IPS-18a (cell line): ENCODE measurements around the gene TM9SF4.

ENCODE experiments used
- H3K27ac ChIP-seq: one replicate; pipeline ENCODE4 v1.5.1; 2013; ENCODE audit warnings: low read length
- H3K27me3 ChIP-seq: one replicate; pipeline ENCODE4 v1.6.1; 2013; ENCODE audit warnings: mild to moderate bottlenecking, low read length; ENCODE audit not compliant: control insufficient read depth, insufficient read depth
- H3K36me3 ChIP-seq: one replicate; pipeline ENCODE4 v1.6.1; 2013; ENCODE audit warnings: low read depth, low read length; ENCODE audit not compliant: control insufficient read depth
- H3K4me1 ChIP-seq: one replicate; pipeline ENCODE4 v1.6.1; 2013; ENCODE audit warnings: low read depth, low read length; ENCODE audit not compliant: control insufficient read depth
- H3K4me3 ChIP-seq: one replicate; pipeline ENCODE4 v1.5.1; 2013; ENCODE audit warnings: low read length
- H3K9ac ChIP-seq: one replicate; pipeline ENCODE4 v1.6.1; 2013; ENCODE audit warnings: mild to moderate bottlenecking, low read length, moderate library complexity
- H3K9me3 ChIP-seq: one replicate; pipeline ENCODE4 v1.6.1; 2013; ENCODE audit warnings: low read depth, low read length; ENCODE audit not compliant: control insufficient read depth

The TM9SF4 gene

GRCh38 chr20:32149566-32150170, 40.2 kb downstream of the TM9SF4 start:
- Histone ChIP-seq H3K27ac (no peak overlapping the region), H3K4me3 (no peak overlapping the region), H3K9ac (no peak overlapping the region), H3K9me3 (no peaks in the 10 kb centered on the region), H3K4me1 (no peaks in the 10 kb centered on the region), H3K27me3 (no peaks in the 10 kb centered on the region), H3K36me3 (peaks cover 77% of the 10 kb centered on the region)

DNA sequence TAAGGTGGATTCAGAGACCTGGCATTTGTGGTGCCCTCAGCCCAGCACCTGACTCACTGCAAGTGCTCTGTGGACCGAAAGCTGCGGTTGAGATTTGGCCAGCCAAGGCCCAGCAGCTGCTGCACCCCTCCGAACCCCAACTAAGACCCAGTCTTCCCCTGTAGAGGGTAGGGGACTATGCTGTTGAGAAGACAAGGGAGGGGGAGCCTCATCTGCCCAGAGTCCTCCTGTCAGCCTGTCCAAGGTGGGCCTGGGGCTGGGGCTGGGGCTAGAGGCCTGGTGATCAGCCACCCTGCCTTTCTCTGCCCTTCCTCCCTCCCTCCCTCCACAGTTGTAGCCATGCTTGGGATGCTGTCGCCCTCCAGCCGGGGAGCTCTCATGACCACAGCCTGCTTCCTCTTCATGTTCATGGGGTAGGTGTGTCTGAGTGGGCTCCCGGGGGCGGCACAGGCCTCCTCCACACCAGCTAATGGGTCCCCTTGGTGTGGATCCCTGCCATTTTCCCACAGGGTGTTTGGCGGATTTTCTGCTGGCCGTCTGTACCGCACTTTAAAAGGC, 40.9 kb downstream of the TM9SF4 start:
- no peaks in the 10 kb centered on the region for H3K4me1 ChIP-seq
- H3K27me3 ChIP-seq, result no peaks in the 10 kb centered on the region
- no peak overlapping the region for H3K27ac ChIP-seq
- H3K9ac ChIP-seq, result no peak overlapping the region
- H3K4me3 ChIP-seq, result no peak overlapping the region
- peaks cover 70% of the 10 kb centered on the region for H3K36me3 ChIP-seq
- H3K9me3 ChIP-seq, result no peaks in the 10 kb centered on the region

DNA sequence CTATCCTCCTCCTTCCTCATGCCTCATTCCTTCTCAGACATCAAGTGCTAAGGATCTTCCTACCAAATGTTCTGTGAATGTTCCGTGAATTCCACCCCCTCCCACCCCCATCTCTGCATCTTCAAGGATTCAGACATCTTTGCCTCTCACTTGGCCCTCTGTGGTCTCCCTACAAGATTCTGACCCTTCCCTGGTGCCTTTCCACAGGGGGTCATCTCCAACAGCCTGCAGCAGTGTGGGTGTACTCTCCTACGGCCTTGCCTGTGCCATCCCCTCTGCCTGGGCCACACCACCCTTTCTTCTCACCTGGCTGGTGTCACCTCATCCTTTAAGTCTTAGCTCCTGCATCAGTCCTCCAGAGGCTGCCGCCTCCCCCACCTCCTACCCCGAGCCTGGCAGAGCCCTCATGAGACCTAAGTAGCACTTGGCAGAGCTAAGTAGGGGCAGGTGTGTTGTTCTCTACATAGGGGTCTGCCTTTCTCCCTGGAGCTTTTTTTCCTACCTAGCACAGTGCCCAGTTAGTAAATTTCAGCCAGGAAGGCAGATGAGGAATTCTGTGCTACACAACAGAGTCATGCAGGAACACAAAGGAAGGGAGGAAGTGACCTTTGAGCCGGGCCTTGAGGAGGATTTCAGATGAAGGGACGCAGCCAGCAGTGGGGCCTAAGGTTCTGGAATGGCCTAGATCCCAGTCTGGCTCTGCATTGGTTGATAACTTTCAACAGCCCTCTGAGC, 43.1 kb downstream of the TM9SF4 start:
- Histone ChIP-seq H3K4me1 (no peaks in the 10 kb centered on the region), H3K27ac (no peak overlapping the region), H3K27me3 (no peaks in the 10 kb centered on the region), H3K9me3 (no peaks in the 10 kb centered on the region), H3K9ac (no peak overlapping the region), H3K36me3 (peaks cover 52% of the 10 kb centered on the region), H3K4me3 (no peak overlapping the region)

DNA sequence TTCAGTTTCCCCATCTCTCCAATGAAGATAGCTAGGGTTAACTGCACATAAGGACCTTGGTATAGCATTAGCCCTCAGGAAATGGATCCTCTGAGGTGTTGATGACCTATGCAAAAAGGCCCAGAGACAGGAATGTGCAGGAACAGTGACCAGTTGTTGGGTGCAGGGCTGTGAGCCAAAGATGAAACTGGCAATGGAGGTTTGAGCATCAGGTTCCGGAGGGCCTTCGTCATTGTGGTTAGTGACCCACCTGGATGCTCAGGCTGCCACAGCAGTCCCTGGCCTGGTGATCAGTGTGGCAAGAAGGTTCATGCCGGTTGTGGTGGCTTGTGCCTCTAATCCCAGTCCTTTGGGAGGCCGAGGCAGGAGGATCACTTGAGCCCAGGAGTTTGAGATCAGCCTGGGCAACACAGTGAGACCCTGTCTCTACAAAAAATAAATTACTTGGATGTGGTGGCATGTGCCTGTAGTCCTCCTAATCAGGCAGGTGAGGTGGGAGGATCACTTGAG, 43.7 kb downstream of the TM9SF4 start:
- Histone ChIP-seq H3K27me3 (no peaks in the 10 kb centered on the region), H3K27ac (no peak overlapping the region), H3K36me3 (peaks cover 53% of the 10 kb centered on the region), H3K4me3 (no peak overlapping the region), H3K9me3 (no peaks in the 10 kb centered on the region), H3K9ac (no peak overlapping the region), H3K4me1 (no peaks in the 10 kb centered on the region)

DNA sequence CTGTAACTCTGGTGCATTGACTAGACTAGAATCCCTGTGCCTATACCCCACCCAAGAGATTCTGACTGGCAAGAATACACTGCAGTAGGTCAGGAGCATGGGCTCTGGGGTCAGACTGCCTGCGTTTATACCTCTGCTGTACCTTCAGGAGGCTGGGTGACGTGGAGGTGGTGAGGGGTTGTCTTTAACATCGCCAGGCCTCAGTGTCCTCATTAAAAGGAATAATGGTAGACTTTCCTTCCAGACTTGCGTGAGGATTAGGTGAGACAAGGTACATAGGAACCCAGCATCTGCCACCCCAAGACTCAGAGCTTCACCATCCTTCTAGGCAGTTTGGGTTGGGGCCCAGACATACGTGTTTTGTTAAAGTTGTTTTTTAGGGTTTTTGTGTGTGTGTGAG, 44.3 kb downstream of the TM9SF4 start:
- Histone ChIP-seq H3K9ac (no peak overlapping the region), H3K36me3 (peaks cover 55% of the 10 kb centered on the region), H3K9me3 (no peaks in the 10 kb centered on the region), H3K27ac (no peak overlapping the region), H3K27me3 (no peaks in the 10 kb centered on the region), H3K4me3 (no peak overlapping the region), H3K4me1 (no peaks in the 10 kb centered on the region)

- H3K4me3 ChIP-seq, result no peak overlapping the region
- peaks cover 55% of the 10 kb centered on the region for H3K36me3 ChIP-seq
- H3K9ac ChIP-seq, result no peak overlapping the region
- no peaks in the 10 kb centered on the region for H3K27me3 ChIP-seq
- H3K4me1 ChIP-seq, result no peaks in the 10 kb centered on the region
- H3K9me3 ChIP-seq, result no peaks in the 10 kb centered on the region
- H3K27ac ChIP-seq, result no peak overlapping the region
Measured at GRCh38 chr20:32155017-32155981, 45.8 kb downstream of the TM9SF4 start.

- Histone ChIP-seq H3K4me3 (no peak overlapping the region), H3K4me1 (no peaks in the 10 kb centered on the region), H3K27ac (no peak overlapping the region), H3K36me3 (peaks cover 55% of the 10 kb centered on the region), H3K9ac (no peak overlapping the region), H3K9me3 (no peaks in the 10 kb centered on the region), H3K27me3 (no peaks in the 10 kb centered on the region)
Measured at GRCh38 chr20:32157611-32158010, 48.1 kb downstream of the TM9SF4 start.

GRCh38 chr20:32158351-32158750, 48.8 kb downstream of the TM9SF4 start:
- Histone ChIP-seq H3K9ac (no peak overlapping the region), H3K27me3 (no peaks in the 10 kb centered on the region), H3K27ac (no peak overlapping the region), H3K4me1 (no peaks in the 10 kb centered on the region), H3K36me3 (peaks cover 47% of the 10 kb centered on the region), H3K4me3 (no peak overlapping the region), H3K9me3 (no peaks in the 10 kb centered on the region)

DNA sequence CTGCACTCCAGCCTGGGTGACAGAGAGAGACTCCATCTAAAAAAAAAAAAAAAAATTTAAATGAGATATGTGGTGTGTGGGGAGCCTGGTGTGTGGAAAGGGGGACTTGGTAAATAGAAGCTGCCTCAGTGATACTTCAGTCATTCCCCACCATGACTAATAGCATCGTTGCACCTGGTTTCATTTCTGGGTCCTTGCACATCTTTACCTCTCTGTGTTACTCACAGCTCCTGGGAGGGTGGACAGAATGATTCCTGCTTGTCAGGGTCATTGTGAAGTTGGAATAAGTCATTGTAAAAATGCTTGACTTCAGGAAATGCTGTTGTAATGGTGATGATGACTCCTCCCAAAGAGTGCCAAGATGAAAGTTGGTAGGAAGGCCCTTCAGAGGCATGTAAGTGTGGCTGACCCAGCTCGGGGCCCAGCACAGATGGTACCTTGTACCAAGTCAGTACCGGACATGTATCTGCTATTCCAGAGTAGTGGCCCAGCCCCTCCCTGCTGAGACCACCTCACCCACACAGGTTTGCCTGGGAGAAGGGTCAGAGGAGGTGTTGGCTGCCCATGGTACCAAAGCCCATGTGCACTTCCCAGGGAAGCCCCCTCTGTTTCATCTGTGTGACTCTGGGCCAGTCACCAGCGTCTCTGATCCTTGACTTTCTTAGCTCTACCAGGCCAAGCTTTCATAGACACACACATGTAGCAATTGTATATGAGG, 49.6 kb downstream of the TM9SF4 start:
- Histone ChIP-seq H3K9ac (no peak overlapping the region), H3K27ac (no peak overlapping the region), H3K9me3 (no peaks in the 10 kb centered on the region), H3K36me3 (peaks cover 43% of the 10 kb centered on the region), H3K4me3 (no peak overlapping the region), H3K4me1 (no peaks in the 10 kb centered on the region), H3K27me3 (no peaks in the 10 kb centered on the region)

GRCh38 chr20:32159766-32160221, 50.3 kb downstream of the TM9SF4 start:
- peaks cover 49% of the 10 kb centered on the region for H3K36me3 ChIP-seq
- no peak overlapping the region for H3K27ac ChIP-seq

More at GRCh38 chr20:32159766-32160221, 50.3 kb downstream of the TM9SF4 start:
- Histone ChIP-seq H3K9me3 (no peaks in the 10 kb centered on the region), H3K4me3 (no peak overlapping the region), H3K4me1 (no peaks in the 10 kb centered on the region), H3K9ac (no peak overlapping the region), H3K27me3 (no peaks in the 10 kb centered on the region)
